Measurements from ENCODE around the gene ZNF662.

The ZNF662 gene

DNA sequence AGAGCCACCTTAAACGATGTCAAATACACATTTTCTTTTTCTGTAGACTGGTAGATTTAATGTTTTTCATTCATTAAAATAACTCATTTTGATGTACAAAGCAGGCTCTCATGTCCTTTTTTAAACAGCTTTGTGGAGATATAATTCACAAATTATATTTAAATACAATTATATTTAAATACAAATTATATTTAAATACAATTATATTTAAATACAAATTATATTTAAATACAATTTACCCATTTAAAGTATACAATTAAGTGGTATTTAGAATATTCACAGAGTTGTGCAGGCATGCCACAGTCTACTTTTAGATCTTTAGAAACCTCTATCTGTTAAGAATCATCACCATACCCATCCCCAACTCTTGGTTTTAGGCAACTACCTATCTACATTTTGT lies 36.8 kb downstream of the ZNF662 start:
- Histone ChIP-seq H3K9ac (ENCODE audit: low read depth, low read length) (no peak overlapping the region), H3K4me3 (ENCODE audit: low read length) (no peak overlapping the region), H3K27ac (ENCODE audit: low read depth, low read length) (no peak overlapping the region), H3K4me1 (ENCODE audit: insufficient read depth, low read length) (no peaks in the 10 kb centered on the region), H3K9me3 (ENCODE audit: insufficient read depth, low read depth, low read length) (no peaks in the 10 kb centered on the region), H3K27me3 (ENCODE audit: insufficient read depth, low read length) (no peaks in the 10 kb centered on the region), H3K36me3 (ENCODE audit: insufficient read depth, low read length) (no peaks in the 10 kb centered on the region)
- no CpG with 5 or more reads among the region's 1 CpG for WGBS

DNA sequence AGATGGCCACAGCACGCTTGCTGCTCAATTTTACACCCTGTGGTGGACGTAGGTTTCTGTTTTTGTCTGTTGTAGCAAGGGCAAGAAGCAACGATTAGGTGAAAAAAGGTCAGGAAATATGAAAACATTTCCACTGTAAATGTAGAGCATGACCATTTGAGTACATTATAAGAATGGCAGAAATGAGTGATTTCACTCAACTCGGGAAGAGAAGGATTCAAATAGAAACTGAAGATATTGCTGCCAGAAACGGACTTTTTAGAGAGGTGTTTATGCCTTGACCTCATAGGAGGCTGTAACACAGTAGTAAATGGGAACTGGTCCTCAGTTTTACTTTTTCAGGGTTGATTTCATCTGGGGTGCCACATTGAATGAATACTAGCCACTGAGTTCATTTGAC lies 40.1 kb downstream of the ZNF662 start:
- WGBS, result 82% methylated on average over 5 of the region's 5 CpGs
- no peak overlapping the region for H3K27ac ChIP-seq (ENCODE audit: low read depth, low read length)
- H3K36me3 ChIP-seq (ENCODE audit: insufficient read depth, low read length), result no peaks in the 10 kb centered on the region
- no peaks in the 10 kb centered on the region for H3K9me3 ChIP-seq (ENCODE audit: insufficient read depth, low read depth, low read length)
- no peak overlapping the region for H3K4me3 ChIP-seq (ENCODE audit: low read length)
- H3K27me3 ChIP-seq (ENCODE audit: insufficient read depth, low read length), result no peaks in the 10 kb centered on the region
- H3K9ac ChIP-seq (ENCODE audit: low read depth, low read length), result no peak overlapping the region
- H3K4me1 ChIP-seq (ENCODE audit: insufficient read depth, low read length), result no peaks in the 10 kb centered on the region

- WGBS, result 71% methylated on average over 3 of the region's 3 CpGs
- no peaks in the 10 kb centered on the region for H3K36me3 ChIP-seq (ENCODE audit: insufficient read depth, low read length)
- no peaks in the 10 kb centered on the region for H3K27me3 ChIP-seq (ENCODE audit: insufficient read depth, low read length)
Measured at GRCh38 chr3:42957573-42957972, 51.6 kb downstream of the ZNF662 start.

GRCh38 chr3:42960282-42960681 lies 54.3 kb downstream of the ZNF662 start:
- Histone ChIP-seq H3K4me1 (ENCODE audit: insufficient read depth, low read length) (no peaks in the 10 kb centered on the region), H3K4me3 (ENCODE audit: low read length) (no peak overlapping the region), H3K9me3 (ENCODE audit: insufficient read depth, low read depth, low read length) (no peaks in the 10 kb centered on the region), H3K9ac (ENCODE audit: low read depth, low read length) (no peak overlapping the region), H3K36me3 (ENCODE audit: insufficient read depth, low read length) (no peaks in the 10 kb centered on the region), H3K27ac (ENCODE audit: low read depth, low read length) (no peak overlapping the region), H3K27me3 (ENCODE audit: insufficient read depth, low read length) (no peaks in the 10 kb centered on the region)
- WGBS, result 64% methylated on average over 5 of the region's 5 CpGs

More at GRCh38 chr3:42957573-42957972, 51.6 kb downstream of the ZNF662 start:
- Histone ChIP-seq H3K4me1 (ENCODE audit: insufficient read depth, low read length) (no peaks in the 10 kb centered on the region), H3K9me3 (ENCODE audit: insufficient read depth, low read depth, low read length) (no peaks in the 10 kb centered on the region), H3K9ac (ENCODE audit: low read depth, low read length) (no peak overlapping the region), H3K27ac (ENCODE audit: low read depth, low read length) (no peak overlapping the region), H3K4me3 (ENCODE audit: low read length) (no peak overlapping the region)

GRCh38 chr3:42960786-42961185 lies 54.8 kb downstream of the ZNF662 start:
- no peaks in the 10 kb centered on the region for H3K36me3 ChIP-seq (ENCODE audit: insufficient read depth, low read length)
- whole genome bisulfite sequencing, result 80% methylated on average over 1 of the region's 1 CpG

GRCh38 chr3:42961633-42962032 lies 55.7 kb downstream of the ZNF662 start:
- Histone ChIP-seq H3K4me3 (ENCODE audit: low read length) (no peak overlapping the region), H3K27me3 (ENCODE audit: insufficient read depth, low read length) (no peaks in the 10 kb centered on the region), H3K36me3 (ENCODE audit: insufficient read depth, low read length) (no peaks in the 10 kb centered on the region), H3K9ac (ENCODE audit: low read depth, low read length) (no peak overlapping the region), H3K27ac (ENCODE audit: low read depth, low read length) (no peak overlapping the region), H3K9me3 (ENCODE audit: insufficient read depth, low read depth, low read length) (no peaks in the 10 kb centered on the region), H3K4me1 (ENCODE audit: insufficient read depth, low read length) (no peaks in the 10 kb centered on the region)
- 11% methylated on average over 4 of the region's 4 CpGs for WGBS

More at GRCh38 chr3:42960786-42961185, 54.8 kb downstream of the ZNF662 start:
- no peak overlapping the region for H3K4me3 ChIP-seq (ENCODE audit: low read length)
- no peaks in the 10 kb centered on the region for H3K9me3 ChIP-seq (ENCODE audit: insufficient read depth, low read depth, low read length)
- H3K27ac ChIP-seq (ENCODE audit: low read depth, low read length), result no peak overlapping the region
- no peaks in the 10 kb centered on the region for H3K4me1 ChIP-seq (ENCODE audit: insufficient read depth, low read length)
- no peak overlapping the region for H3K9ac ChIP-seq (ENCODE audit: low read depth, low read length)
- H3K27me3 ChIP-seq (ENCODE audit: insufficient read depth, low read length), result no peaks in the 10 kb centered on the region

- Histone ChIP-seq H3K27ac (ENCODE audit: low read depth, low read length) (no peak overlapping the region), H3K9me3 (ENCODE audit: insufficient read depth, low read depth, low read length) (no peaks in the 10 kb centered on the region), H3K36me3 (ENCODE audit: insufficient read depth, low read length) (no peaks in the 10 kb centered on the region), H3K9ac (ENCODE audit: low read depth, low read length) (no peak overlapping the region), H3K4me3 (ENCODE audit: low read length) (no peak overlapping the region), H3K4me1 (ENCODE audit: insufficient read depth, low read length) (no peaks in the 10 kb centered on the region), H3K27me3 (ENCODE audit: insufficient read depth, low read length) (no peaks in the 10 kb centered on the region)
- WGBS, result no CpG with 5 or more reads among the region's 2 CpGs
Measured at GRCh38 chr3:42963269-42963668, 57.3 kb downstream of the ZNF662 start.

DNA sequence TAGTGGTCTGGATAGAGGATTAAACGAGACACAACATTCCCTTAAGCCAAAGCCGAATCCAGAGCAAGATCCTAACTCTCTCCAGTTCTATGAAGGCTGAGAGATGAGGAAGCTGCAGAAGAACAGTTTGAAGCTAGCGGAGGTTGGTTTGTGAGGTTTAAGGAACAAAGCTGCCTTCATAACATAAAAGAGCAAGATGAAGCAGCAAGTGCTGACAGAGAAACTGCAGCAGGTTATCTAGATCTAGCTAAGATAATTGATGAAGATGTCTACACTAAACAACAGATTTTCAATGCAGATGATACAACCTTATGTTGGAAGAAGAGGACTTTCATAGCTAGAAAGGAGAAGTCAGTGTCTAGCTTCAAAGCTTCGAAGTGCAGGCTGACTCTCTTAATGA lies 58.3 kb downstream of the ZNF662 start:
- 89% methylated on average over 4 of the region's 4 CpGs for WGBS
- Histone ChIP-seq H3K9me3 (ENCODE audit: insufficient read depth, low read depth, low read length) (no peaks in the 10 kb centered on the region), H3K27ac (ENCODE audit: low read depth, low read length) (no peak overlapping the region), H3K4me1 (ENCODE audit: insufficient read depth, low read length) (no peaks in the 10 kb centered on the region), H3K36me3 (ENCODE audit: insufficient read depth, low read length) (no peaks in the 10 kb centered on the region), H3K9ac (ENCODE audit: low read depth, low read length) (no peak overlapping the region), H3K4me3 (ENCODE audit: low read length) (no peak overlapping the region), H3K27me3 (ENCODE audit: insufficient read depth, low read length) (no peaks in the 10 kb centered on the region)
